ENCODE data around the gene FAM174B. TPM values are rescaled to one million over a fixed set of nuclear protein-coding genes. Genes with fewer than 3 reads are reported as not detected.

FAM174B gene
- total and polyA plus RNA-seq, 4 donors, result 19.0 to 59.6 (median 42.3) TPM

DNA sequence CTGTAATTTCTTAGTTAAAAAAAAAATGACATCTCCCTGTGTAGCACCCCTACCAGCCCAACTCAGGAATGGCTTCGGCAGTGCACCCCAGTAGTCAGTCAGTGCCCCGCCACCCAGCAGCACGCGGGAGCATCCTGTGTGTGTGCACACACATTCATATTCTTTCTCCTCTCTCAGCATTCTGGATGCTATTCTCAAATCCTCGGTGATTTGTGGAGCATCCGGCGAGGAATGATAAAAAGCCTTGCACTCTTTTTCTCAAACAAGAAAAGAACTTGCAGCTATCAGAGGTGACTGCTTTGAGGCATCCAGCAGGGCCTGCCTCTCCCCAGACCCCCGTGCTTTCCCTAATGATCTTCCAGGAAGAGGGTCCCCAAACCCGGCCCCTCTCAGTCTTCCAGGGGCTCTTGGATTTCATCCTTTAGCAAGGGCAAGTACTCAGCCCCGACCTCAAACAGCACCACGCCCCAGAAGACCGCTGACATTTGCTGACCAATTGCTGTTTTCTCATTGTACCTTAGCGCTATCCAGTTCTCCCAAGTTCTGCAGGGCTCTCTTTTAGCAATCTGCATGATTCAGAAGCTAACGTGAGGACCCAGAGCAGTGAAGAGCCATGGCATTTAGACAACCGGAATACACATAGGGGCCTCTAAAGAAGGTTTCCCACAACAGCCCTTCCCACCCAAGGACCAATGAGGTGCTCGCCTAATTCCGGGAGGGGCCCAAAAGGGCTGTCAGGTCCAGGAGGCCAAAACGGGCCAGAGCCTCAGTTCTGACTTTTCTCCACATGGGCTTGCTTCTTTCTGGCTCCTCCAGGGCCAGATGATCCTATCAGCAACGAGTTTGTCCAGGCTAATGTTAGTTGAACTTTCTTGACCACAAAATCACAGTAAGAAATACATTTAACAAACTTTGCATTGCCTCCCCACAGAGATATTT is 72.2 kb downstream of the FAM174B start:
- WGBS, 2 donors, result 83 to 85% methylated on average over 19 of the region's 19 CpGs
- Histone ChIP-seq H3K9me3 (ENCODE audit: control insufficient read depth in 4 of 4, insufficient read depth in 3 of 4, low read length in 3 of 4) (no peaks in the 10 kb centered on the region), H3K4me1 (ENCODE audit: control insufficient read depth in 5 of 5, insufficient read depth in 5 of 5, low read length in 5 of 5) (peaks cover 0 to 5% (median 0%) of the 10 kb centered on the region in 5 donors), H3K27me3 (ENCODE audit: control insufficient read depth in 3 of 3, insufficient read depth in 3 of 3, low read length in 2 of 3) (no peaks in the 10 kb centered on the region), H3K4me3 (no peak overlapping the region), H3K9ac (ENCODE audit: insufficient read depth in 1 of 2, low read length in 2 of 2) (no peak overlapping the region), H3K36me3 (ENCODE audit: control insufficient read depth in 4 of 4, insufficient read depth in 4 of 4, low read length in 4 of 4) (no peaks in the 10 kb centered on the region), H3K27ac (ENCODE audit: low read depth in 1 of 2, low read length in 1 of 2) (no peak overlapping the region)
- DNase-seq (no peak), ATAC-seq (ENCODE audit: insufficient read depth, low FRiP score) (no peak)
- TF ChIP-seq, protein P1, sequence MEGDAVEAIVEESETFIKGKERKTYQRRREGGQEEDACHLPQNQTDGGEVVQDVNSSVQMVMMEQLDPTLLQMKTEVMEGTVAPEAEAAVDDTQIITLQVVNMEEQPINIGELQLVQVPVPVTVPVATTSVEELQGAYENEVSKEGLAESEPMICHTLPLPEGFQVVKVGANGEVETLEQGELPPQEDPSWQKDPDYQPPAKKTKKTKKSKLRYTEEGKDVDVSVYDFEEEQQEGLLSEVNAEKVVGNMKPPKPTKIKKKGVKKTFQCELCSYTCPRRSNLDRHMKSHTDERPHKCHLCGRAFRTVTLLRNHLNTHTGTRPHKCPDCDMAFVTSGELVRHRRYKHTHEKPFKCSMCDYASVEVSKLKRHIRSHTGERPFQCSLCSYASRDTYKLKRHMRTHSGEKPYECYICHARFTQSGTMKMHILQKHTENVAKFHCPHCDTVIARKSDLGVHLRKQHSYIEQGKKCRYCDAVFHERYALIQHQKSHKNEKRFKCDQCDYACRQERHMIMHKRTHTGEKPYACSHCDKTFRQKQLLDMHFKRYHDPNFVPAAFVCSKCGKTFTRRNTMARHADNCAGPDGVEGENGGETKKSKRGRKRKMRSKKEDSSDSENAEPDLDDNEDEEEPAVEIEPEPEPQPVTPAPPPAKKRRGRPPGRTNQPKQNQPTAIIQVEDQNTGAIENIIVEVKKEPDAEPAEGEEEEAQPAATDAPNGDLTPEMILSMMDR (IDR thresholded peaks at IDR 0.05; ENCODE audit: control extremely low read depth, extremely low read depth), result no peak

DNA sequence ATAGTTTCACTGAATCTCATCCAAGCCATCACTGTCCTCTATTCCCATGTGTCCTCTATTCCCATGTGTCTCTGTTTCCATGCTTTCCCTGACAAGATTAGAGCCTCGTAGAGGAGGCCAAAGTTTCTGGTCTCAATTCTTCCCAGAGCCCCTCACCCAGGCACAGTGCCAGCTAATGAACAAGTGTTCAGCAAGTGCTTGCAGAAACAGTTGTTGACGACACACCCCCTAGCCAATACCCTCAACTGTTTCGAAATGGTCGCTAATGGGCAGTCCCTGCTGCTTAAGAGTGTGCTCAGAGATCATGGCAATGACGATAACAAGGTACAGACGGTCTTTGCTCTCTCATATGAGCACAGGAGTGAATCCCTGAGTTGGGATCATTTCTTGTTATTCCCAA is 73.4 kb downstream of the FAM174B start:
- ATAC-seq (ENCODE audit: insufficient read depth, low FRiP score), result no peak
- H3K27me3 ChIP-seq (ENCODE audit: control insufficient read depth in 3 of 3, insufficient read depth in 3 of 3, low read length in 2 of 3), result no peaks in the 10 kb centered on the region
- 68 to 86% methylated on average over 6 of the region's 6 CpGs for WGBS, 2 donors
- no peaks in the 10 kb centered on the region for H3K36me3 ChIP-seq (ENCODE audit: control insufficient read depth in 4 of 4, insufficient read depth in 4 of 4, low read length in 4 of 4)
- H3K27ac ChIP-seq (ENCODE audit: low read depth in 1 of 2, low read length in 1 of 2), result no peak overlapping the region
- H3K4me1 ChIP-seq (ENCODE audit: control insufficient read depth in 5 of 5, insufficient read depth in 5 of 5, low read length in 5 of 5), result peaks cover 0 to 5% (median 0%) of the 10 kb centered on the region in 5 donors
- H3K9ac ChIP-seq (ENCODE audit: insufficient read depth in 1 of 2, low read length in 2 of 2), result no peak overlapping the region
- no peak overlapping the region for H3K4me3 ChIP-seq
- TF ChIP-seq, protein P1 (IDR thresholded peaks at IDR 0.05; ENCODE audit: control extremely low read depth, extremely low read depth), result no peak
- no peaks in the 10 kb centered on the region for H3K9me3 ChIP-seq (ENCODE audit: control insufficient read depth in 4 of 4, insufficient read depth in 3 of 4, low read length in 3 of 4)
- no peak for DNase-seq

DNA sequence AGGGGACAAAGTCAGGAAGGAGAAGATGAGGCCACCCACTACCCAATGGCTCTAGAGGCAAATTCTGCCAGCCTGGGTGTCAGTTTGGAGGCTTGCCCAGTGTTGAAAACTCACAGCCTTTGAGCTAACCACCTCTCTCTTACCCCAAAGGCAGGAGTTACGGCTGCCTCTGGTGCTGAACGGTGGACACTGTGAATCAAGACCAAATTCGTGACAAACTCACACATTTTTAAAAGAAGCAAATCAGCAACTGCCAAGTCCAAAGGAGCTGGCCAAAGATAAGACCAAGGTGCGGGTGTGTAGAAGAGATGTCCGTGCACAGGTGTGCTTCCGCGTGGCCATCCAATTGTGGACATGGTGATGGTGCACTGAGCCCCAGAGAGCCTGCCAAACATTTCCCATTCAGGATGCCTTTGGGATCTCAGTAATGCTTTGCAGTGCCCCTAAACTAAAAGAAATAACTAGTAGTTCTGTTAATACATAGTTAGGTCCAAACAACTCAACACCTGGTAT is 74.6 kb downstream of the FAM174B start:
- Histone ChIP-seq H3K9me3 (ENCODE audit: control insufficient read depth in 4 of 4, insufficient read depth in 3 of 4, low read length in 3 of 4) (no peaks in the 10 kb centered on the region), H3K4me1 (ENCODE audit: control insufficient read depth in 5 of 5, insufficient read depth in 5 of 5, low read length in 5 of 5) (peaks cover 0 to 5% (median 0%) of the 10 kb centered on the region in 5 donors), H3K36me3 (ENCODE audit: control insufficient read depth in 4 of 4, insufficient read depth in 4 of 4, low read length in 4 of 4) (no peaks in the 10 kb centered on the region), H3K9ac (ENCODE audit: insufficient read depth in 1 of 2, low read length in 2 of 2) (no peak overlapping the region), H3K27ac (ENCODE audit: low read depth in 1 of 2, low read length in 1 of 2) (no peak overlapping the region), H3K27me3 (ENCODE audit: control insufficient read depth in 3 of 3, insufficient read depth in 3 of 3, low read length in 2 of 3) (no peaks in the 10 kb centered on the region), H3K4me3 (no peak overlapping the region)
- ATAC-seq (ENCODE audit: insufficient read depth, low FRiP score) (no peak), DNase-seq (no peak)
- WGBS, 2 donors, result 96 to 98% methylated on average over 7 of the region's 7 CpGs
- TF ChIP-seq, protein P1 (IDR thresholded peaks at IDR 0.05; ENCODE audit: control extremely low read depth, extremely low read depth), result no peak
